IPS DF 4.7 (cell line): ENCODE data around the gene DENND1C.
"Not testable (repeated sequence)": the region's sequence is repeated elsewhere in the genome, so short reads cannot be mapped to it uniquely, and the experiment has no call there.

ENCODE experiments used
- DNase-seq: peaks from one replicate; pipeline ENCODE4 v3.0.0-alpha.2; 2013; ENCODE audit warnings: low spot score; ENCODE audit errors: extremely low read depth

DENND1C gene

DNA sequence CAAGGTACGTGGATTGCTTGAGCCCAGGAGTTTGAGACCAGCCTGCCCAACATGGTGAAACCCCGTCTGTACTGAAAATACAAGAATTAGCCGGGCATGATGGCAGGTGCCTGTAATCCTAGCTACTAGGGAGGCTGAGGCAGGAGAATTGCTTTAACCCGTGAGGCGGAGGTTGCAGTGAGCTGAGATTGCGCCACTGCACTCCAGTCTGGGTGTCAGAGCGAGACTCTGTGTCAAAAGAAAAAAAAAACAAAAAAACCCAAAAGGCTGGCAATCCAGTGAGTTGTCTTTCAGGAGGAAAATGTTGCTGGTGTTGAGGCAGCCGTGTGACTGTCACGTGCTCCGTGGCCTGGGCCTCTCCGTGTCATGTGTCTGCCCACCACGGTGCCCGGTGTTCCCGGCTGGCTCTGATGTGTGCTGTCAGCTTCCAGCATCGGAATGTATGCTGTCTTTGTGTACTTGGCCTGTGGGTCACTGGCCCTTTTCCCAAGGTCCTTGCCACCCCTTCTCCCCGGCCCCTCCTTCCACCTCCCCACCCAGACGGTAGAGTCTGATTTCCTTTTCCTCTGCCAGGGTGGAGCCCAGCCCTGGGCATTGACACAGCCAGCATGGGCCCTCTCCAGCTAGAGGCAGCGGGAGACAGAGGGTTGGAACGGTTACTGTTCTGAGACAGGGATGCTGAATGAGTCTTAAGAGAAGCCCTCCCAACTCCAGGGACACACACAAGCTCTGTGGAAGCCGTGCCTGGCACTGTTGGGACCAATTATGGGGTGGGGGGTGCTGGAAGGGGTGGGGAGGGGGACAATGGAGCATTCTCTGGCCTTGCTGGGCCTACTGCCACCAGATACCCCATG lies 27.8 kb upstream of the DENND1C start:
- no peak for DNase-seq

DNA sequence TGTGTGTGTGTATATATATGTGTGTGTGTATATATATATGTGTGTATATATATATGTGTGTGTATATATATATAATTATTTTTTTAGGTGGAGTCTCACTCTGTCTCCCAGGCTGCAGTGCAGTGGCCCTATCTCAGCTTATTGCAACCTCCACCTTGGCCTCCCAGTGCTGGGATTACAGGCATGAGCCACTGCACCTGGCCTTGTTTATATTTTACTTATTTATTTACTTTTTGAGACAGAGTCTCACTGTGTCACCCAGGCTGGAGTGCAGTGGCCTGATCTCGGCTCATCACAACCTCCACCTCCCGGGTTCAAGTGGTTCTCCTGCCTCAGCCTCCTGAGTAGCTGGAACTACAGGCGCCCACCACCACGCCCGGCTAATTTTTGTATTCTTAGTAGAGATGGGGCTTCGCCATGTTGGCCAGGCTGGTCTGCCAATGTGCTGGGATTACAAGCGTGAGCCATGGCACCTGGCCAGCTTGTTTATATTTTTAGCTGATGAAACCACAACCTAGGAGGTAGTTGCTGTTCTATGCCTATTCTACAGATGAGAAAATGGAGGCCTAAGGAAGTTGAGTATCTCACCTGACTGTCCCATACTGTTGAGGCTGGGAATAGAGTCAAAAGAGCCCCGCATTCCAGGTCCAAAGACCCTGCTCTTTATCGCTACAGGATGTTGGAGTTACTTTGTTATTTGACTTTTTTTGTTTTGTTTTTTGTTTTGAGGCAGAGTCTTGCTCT lies 26.6 kb upstream of the DENND1C start:
- not testable (repeated sequence) for DNase-seq

DNA sequence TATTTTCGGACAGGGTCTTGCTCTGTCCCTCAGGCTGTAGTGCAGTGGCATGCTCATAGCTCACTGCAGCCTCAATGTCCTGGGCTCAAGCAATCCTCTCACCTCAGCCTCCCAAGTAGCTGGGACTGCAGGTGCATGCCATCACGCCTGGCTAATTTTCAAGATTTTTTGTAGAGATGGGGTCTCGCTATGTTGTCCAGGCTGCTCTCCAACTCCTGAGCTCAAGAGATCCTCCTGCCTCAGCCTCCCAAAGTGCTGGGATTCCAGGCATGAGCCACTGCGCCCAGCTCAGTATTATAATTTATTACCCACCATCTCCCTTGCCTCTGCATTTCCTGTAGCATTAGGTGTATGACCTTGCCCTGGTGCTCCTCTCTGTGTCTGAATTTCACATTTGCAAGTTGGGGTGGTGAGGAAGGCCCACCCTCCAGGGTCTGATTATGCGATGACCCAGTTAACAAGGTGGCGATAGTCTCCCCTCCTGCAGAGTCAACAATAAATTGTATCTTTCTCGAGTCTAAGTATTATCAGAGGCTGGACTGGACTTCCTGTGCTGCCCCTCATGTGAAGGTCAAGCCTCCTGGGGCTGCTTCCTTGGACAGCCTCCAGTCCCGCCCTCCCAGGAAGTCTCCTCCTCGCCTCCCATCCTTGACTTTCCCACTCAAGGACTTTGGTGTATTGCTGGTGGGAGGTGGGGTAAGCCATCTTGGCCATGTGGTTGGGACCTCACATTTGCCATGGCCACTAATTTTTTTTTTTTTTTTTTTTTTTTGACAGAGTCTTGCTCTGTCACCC lies 22.0 kb upstream of the DENND1C start:
- DNase-seq: no peak

DNA sequence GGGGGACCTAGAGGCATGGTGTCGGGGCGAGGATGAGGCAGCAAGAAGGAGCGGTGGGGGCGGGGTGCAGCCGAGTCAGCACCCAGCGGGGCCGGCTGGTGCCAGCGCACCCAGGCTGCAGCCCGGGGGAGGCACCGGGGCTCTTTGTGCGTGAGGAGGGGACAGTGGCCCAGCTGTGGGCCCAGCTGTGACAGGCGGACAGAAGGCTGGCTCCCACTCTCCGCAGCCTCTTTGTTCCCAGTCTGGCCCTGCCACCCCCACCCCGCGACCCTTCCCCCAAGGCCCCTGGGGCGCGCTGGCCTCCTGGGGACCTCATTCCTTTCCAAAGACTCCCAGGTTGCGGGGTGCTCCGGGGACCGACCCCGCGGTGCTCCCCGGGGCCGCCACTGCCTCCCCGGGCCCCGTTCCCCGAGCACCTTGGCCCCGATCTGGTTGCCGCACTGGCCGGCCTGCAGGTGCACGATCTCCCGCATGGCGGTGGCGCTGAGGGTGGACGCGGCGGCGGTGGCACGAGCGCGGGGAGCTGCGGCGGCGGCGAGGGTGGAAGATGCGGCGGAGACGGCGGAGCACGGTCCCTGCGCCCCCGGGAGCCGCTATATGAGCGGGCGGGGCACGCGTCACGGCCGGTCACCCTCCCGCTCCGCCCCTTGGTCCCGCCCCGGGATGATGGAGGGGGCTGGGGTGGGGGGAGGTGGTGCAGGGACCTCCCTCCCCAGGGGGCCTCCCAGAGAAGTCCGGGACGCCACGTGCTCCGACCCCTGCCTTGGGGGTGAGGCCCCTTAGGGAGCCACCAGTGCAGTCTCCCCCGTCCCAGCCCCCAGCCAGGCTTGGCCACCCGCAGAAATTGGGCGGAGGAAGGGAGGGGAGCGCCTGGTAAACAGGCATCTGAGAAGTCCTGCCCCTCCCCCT lies 20.4 kb upstream of the DENND1C start, which contains the start of gene TUBB4A:
Gene TUBB4A (minus strand): TSS at position 570 of the 909 bp plus-strand sequence. CDS start 97 bp downstream, at position 473.
- no peak for DNase-seq

DNA sequence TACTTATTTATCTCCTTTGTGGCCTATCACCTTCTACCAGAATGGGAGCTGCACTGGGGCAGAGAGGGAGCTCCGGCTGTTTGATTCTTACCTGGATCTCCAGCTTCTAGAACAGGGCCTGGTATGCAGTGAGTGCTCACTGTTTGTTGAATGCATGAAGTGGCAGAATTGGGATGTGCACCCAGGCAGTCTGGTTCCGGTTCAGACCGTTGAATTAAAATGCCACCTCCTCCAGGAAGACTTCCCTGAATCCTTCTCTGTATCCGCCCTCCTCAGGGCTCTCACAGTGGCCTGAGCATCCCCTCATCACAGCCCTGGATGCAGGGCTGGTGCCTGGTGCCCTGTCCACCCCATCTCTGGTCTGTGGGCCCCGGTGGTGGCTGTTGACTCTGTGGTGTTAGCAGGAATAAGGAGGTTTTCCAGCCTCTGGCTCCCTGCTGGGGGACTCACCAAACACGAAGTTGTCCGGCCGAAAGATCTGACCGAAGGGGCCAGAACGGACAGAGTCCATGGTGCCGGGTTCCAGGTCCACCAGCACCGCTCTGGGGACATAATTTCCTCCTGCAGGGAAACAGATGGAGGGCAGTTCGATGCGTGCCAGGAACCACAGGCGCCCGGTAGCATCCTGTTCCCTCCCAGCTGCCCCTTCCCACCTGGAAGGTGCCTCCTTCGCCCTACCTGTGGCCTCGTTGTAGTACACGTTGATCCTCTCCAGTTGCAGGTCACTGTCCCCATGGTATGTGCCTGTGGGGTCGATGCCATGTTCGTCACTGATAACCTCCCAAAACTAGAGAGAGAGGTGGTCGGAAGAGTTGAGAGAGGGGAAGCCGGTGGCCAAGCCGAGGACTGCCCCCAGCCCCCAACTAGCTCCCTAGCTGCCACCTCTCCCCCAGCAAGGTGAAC lies 19.5 kb upstream of the DENND1C start:
- no peak for DNase-seq

DNA sequence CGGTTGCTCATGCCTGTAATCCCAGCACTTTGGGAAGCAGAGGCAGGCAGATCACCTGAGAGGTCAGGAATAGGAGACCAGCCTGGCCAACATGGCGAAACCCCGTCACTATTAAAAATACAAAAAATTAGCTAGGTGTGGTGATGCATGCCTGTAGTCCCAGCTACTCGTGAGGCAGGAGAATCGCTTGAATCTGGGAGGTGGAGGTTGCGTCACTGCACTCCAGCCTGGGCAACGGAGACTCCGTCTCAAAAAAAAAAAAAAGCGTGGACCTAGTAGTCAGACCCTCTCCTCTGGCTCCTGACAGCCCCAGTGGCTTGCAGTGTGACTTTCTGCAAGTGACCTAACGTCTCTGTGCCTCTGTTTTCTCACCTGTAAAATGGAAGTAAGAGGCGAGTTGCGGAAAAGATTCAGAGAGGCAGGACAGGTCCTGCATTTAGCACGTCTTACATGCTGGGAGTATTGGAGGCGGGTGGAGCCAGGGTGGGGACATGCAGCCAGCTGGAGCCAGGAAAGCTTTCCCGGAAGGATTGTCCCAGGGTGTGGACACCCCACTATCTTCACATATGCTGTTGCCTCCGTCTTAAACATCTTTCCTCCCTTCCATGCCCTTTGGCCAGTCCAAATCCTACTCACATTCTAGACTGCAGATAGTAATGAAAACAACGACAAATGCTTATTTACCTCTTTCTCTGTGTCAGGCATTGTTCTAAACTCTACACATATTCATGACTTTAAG lies 17.6 kb upstream of the DENND1C start:
- no peak for DNase-seq

DNA sequence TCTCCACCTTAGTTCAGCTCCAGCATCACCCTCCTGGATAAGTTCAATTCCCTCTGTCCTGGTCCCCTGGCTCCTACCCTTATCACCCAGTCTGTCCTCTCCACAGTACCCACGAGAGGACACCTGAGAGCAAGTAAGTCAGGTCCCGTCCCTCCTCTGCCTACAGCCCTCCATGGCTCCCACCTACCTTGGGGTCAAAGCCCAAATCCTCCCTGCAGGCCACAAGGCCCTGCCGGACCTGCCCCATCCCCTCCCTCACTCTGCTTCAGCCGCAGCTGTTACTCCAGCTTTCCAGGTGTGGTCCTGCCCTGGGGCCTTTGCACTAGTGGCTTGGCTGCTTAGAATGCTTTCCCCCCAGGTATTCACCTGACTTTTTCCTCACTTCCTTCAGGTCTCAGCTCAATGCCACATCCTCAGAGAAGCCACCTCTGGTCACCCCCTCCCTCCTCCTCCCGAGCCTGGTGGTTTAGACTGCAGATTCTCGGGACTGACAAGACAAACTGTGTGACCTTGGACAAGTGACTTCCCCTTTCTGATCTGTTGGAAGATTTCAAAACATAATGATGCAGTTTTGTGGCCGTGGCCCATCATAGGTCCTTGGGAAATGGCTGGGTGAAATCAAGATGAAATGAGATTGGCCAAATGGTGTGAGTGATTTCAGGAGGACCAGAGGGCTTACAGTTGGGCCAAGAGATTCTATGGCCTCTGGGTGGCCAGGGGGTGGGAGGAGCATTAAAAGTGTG lies 16.9 kb upstream of the DENND1C start:
- no peak for DNase-seq

DNA sequence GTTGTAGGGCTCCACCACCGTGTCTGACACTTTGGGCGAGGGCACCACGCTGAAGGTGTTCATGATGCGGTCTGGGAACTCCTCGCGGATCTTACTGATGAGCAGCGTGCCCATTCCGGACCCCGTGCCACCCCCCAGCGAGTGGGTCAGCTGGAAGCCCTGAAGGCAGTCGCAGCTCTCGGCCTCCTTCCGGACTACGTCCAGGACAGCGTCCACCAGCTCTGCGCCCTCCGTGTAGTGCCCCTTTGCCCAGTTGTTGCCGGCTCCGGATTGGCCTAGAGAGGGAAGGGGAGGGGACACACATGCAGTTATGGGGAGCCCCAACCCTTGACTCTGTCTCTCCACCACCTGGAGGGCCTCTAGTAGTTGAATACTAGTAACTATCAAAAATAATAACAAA lies 14.4 kb upstream of the DENND1C start:
- no peak for DNase-seq

DNA sequence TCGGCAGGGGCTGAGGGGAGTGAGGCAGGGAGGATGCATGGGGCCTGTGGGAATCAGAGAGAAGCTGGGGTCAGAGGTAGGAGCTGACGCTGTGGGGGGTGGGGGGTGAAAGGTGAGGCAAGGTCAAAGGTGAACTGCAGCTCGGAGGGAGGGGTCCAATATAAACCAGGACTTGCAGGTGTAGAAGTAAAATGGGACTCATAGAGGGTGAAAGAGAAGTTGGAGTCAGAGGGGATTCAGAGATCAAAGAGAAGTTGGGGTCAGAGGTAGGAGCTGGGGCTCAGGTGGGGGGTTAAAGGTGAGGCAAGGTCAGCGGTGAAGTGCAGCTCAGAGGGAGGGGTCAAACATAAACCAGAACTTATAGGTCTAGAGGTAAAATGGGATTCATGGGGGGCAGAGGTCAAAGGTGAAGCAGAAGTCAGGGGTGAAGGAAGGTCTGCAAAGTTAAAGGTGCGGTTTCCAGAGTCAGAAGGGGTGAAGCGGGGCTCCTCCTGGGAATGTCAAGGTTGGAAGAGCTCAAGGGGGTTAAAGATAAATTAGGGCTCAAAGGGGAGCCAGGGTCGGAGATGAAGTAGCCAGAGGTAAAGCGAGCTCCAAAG lies 12.9 kb upstream of the DENND1C start:
- DNase-seq: no peak

DNA sequence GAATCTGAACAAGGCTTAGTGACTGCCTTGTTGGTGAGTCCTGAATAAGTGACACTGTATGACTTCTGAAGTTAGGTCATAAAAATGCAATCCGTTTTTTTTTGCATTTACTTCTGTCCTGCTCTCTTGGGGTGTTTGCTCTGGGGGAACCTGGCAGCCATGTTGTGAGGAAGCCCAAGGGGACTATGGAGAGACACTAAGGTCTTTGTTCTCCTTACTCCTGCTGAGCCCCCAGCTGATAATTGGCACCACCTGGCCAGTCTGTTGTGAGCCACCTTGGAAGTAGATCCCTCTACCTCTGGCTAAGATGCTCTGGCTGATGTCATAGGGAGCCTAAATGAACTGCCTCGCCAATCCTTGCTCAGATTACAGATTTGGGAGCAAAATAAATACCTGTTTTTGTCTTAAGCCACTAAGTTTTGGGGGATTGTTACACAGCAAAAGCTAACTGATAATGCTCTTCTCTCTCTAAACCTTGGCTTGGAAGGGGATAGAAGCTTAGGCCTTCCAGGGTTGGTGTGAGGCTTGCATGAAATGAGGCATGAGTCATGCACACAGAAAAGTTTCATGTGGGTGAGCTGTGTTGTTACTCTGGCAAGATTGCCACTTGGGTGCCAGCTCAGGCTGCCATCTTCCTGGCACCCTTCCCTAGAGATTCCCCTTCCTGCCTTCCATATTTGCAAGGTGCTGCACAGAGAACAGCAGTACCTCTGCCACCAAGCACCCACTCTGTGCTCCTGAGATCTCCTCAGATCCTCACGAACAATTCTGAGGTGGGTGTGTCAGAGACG lies 10.4 kb upstream of the DENND1C start:
- no peak for DNase-seq

DNA sequence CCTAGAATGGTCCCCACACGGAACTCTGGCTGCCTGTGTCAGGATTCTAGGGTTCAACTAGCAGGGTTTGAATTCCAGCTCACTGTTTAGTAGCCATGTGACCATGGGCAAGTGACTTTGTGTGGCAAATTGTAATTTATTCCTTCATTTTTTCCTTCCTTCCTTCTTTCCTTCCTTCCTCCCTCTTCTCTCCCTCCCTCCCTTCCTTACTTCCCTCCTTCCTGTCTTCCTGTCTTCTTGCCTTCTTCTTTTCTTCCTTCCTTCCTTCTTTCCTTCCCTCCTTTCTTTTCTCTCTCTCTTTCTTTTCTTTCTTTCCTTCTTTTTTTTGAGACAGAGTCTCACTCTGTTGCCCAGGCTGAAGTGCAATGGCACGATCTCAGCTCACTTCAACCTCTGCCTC lies 8.5 kb upstream of the DENND1C start:
- DNase-seq: no peak

DNA sequence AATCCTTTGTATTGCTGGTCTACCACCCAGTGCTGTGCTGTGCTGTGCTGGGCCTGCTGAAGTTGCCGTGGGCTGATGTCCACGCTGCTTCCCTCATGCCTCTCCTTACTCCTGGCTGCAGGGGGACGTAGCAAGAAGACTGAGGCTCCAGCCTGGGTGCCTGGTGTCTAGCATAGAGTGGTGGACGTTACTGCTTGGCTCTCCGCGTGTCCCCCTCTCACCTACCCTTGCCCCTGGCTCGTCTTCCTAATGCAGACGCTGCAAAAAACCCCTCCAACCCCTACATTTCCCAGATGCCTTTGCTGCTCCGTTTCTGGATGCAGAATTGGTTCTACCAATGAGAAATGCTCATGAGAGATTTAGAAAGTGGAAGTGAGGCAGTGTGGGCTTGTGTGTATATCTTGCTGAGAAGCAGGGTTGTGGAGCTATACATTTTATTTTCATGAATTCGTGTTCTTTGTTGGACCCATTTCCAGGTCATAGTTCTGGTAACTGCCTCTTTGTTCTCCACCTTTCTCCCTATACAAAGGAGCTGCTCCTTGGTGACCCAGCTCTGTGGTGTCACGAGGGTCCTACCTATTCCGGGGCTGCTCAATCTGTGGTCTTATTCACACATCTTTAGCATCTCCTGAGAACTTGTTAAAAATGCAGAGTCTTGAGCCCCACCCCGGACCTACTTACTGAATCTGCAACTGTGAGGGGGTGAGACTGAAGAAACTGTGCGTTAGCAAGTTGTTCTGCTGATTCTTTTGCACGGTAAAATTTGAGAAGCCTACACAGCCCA lies 7.9 kb upstream of the DENND1C start:
- DNase-seq: no peak

DNA sequence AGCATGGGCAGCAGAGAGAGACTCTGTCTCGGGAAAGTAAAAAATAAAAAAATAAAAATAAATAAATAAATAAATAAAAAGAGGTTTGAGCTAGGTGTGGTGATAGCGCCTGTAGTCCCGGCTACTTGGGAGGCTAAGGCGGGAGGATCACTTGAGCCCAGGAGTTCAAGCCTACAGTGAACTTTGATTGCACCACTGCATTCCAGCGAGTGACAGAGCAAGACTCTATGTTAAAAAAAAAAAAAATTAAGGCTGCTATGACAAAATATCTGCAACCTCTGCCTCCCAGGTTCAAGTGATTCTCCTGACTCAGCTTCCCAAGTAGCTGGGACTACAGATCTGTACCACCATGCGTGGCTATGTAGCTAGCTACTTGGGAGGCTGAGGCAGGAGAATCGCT lies 3.2 kb upstream of the DENND1C start:
- DNase-seq: no peak

DNA sequence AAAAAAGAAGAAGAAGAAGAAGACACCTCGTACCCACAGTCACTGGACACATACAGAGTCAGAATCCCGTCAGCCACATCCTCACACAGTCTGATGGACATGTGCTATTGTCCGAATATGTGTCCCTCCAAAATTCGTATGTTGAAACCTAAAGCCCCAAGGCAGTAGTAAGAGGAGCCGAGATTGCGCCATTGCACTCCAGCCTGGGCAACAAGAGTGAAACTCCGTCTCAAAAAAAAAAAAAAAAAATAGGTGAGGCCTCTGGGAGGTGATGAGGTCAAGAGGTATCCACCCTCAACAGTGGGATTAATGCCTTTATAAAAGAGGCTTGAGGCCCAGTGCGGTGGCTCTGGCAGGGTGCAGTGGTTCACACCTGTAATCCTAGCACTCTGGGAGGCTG lies 2.6 kb upstream of the DENND1C start:
- DNase-seq: no peak

DNA sequence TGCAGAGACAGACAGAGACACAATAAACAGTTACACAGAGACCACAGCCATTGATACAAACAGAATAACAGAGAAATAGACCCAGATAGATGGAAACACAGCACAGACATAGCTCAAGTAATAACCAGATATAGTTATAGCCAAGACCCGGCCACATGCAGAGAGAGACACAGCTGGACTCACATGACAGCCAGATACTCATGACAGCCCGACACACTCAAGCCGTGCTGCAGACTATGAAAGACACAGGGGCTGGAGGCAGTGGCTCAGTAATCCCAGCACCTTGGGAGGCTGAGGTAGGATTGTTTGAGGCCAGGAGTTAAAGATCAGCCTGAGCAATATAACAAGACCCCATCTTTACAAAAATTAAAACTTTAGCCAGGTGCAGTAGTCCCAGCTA lies 1.6 kb upstream of the DENND1C start:
- no peak for DNase-seq

DNA sequence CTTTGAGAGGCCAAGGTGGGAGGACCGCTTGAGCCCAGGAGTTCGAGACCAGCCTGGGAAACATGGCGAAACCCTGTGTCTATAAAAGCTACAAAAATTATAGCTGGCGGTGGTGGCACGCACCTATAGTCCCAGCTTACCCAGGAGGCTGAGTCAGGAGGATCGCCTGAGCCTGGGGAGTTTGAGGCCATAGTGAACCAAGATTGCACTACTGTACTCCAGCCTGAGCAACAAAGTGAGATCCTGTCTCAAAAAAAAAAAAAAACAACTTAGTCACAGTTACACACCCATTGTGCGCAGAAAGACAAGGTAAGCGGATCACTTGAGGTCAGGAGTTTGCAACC lies 728 bp upstream of the DENND1C start:
- no peak for DNase-seq
